Hepatocyte (in vitro differentiated cells): ENCODE results near the gene KRT35. TPM values are rescaled to one million over a fixed set of nuclear protein-coding genes. Genes with fewer than 3 reads are reported as not detected.

Experiments used
- DNase-seq: peaks from one replicate; pipeline ENCODE4 v3.0.0-alpha.2; 2016; ENCODE audit warnings: low spot score
- H2AFZ ChIP-seq: fragments of 200-600 bp; sonication (generic); 2 replicates; pipeline ENCODE4 v1.6.0; 2016; ENCODE audit warnings: antibody characterized with exemption, mild to moderate bottlenecking
- H3K27ac ChIP-seq: fragments of 200-600 bp; sonication (generic); 2 replicates; pipeline ENCODE4 v1.5.1; 2016; ENCODE audit warnings: mild to moderate bottlenecking
- H3K27me3 ChIP-seq: fragments of 200-600 bp; sonication (generic); 2 replicates; pipeline ENCODE4 v1.6.1; 2016
- H3K36me3 ChIP-seq: fragments of 200-600 bp; sonication (generic); replicated peaks from 2 replicates; pipeline ENCODE4 v1.5.1; 2016; ENCODE audit warnings: low read depth; ENCODE audit not compliant: insufficient read depth
- H3K4me1 ChIP-seq: fragments of 200-600 bp; sonication (generic); 2 replicates; pipeline ENCODE4 v1.5.1; 2016; ENCODE audit warnings: mild to moderate bottlenecking, moderate library complexity; ENCODE audit not compliant: insufficient read depth
- H3K4me2 ChIP-seq: fragments of 200-600 bp; sonication (generic); 2 replicates; pipeline ENCODE4 v1.6.0; 2016
- H3K4me3 ChIP-seq: fragments of 200-600 bp; sonication (generic); 2 replicates; pipeline ENCODE4 v1.5.1; 2016; ENCODE audit warnings: mild to moderate bottlenecking
- H3K79me2 ChIP-seq: fragments of 200-600 bp; sonication (generic); 2 replicates; pipeline ENCODE4 v1.6.0; 2017; ENCODE audit warnings: mild to moderate bottlenecking
- H3K9me2 ChIP-seq: fragments of 200-600 bp; sonication (generic); replicated peaks from 2 replicates; pipeline ENCODE4 v1.6.0; 2017; ENCODE audit warnings: mild to moderate bottlenecking; ENCODE audit not compliant: insufficient read depth
- H3K9me3 ChIP-seq: fragments of 200-600 bp; sonication (generic); 2 replicates; pipeline ENCODE4 v1.5.1; 2016; ENCODE audit warnings: low read depth, mild to moderate bottlenecking
- H4K20me1 ChIP-seq: fragments of 200-600 bp; sonication (generic); 2 replicates; pipeline ENCODE4 v1.6.0; 2016; ENCODE audit warnings: mild to moderate bottlenecking; ENCODE audit not compliant: insufficient read depth, poor library complexity, severe bottlenecking
- CTCF ChIP-seq: fragments of 200-600 bp; sonication (generic); IDR thresholded peaks from 2 replicates; pipeline ENCODE4 v1.5.1; 2016; ENCODE audit warnings: antibody characterized with exemption, mild to moderate bottlenecking; ENCODE audit not compliant: poor library complexity
- EZH2 ChIP-seq: fragments of 200-600 bp; sonication (generic); IDR thresholded peaks from 2 replicates; pipeline ENCODE4 v1.6.1; 2016; ENCODE audit warnings: antibody characterized with exemption, mild to moderate bottlenecking, borderline replicate concordance
- EZH2phosphoT487 ChIP-seq: fragments of 200-600 bp; sonication (generic); IDR thresholded peaks from one replicate; pipeline ENCODE4 v1.6.1; 2018; ENCODE audit warnings: antibody characterized with exemption, mild to moderate bottlenecking, low read depth, moderate library complexity; ENCODE audit not compliant: unreplicated experiment, severe bottlenecking
- WGBS: methylation state at CpG from one replicate; pipeline ENCODE4 v1.1.6; 2016; ENCODE audit warnings: low lambda C conversion rate; ENCODE audit errors: missing lambda C conversion rate; 5-methylcytosine and 5-hydroxymethylcytosine counted together
- polyA plus RNA-seq: library from polyadenylated mRNA; unstranded; fragments of >200 nt; fragmentation: Nextera tagmentation; extraction: Ambion mirVana; gene quantifications from 2 replicates; pipeline ENCODE4 v1.2.1, GENCODE V29; 2016
- total RNA-seq: library from RNA; depleted of rRNA; stranded (reverse); fragments of >200 nt; gene quantifications from 2 replicates; pipeline ENCODE4 v1.2.3, GENCODE V29; 2014

Gene KRT35
- total and polyA plus RNA-seq, 2 experiments from 2014 or later, result not detected

- H2AFZ ChIP-seq, result no peak overlapping the region
- no peak overlapping the region for H3K4me2 ChIP-seq
- H4K20me1 ChIP-seq, result no peaks in the 10 kb centered on the region
- TF ChIP-seq CTCF (no peak), EZH2 (no peak), EZH2phosphoT487 (no peak)
- H3K9me2 ChIP-seq, result no peaks in the 10 kb centered on the region
- no peaks in the 10 kb centered on the region for H3K9me3 ChIP-seq
- H3K79me2 ChIP-seq, result no peaks in the 10 kb centered on the region
- 69% methylated on average over 3 of the region's 3 CpGs for WGBS
- H3K36me3 ChIP-seq, result no peaks in the 10 kb centered on the region
- peaks cover 37% of the 10 kb centered on the region for H3K4me1 ChIP-seq
- no peaks in the 10 kb centered on the region for H3K27me3 ChIP-seq
- no peak overlapping the region for H3K27ac ChIP-seq
- no peak for DNase-seq
- H3K4me3 ChIP-seq, result no peak overlapping the region
Measured at GRCh38 chr17:41518031-41518430, 37.1 kb upstream of the KRT35 start.

GRCh38 chr17:41516830-41517283 lies 35.9 kb upstream of the KRT35 start:
- H2AFZ ChIP-seq, result no peak overlapping the region
- H3K9me2 ChIP-seq, result no peaks in the 10 kb centered on the region
- H3K27me3 ChIP-seq, result no peaks in the 10 kb centered on the region
- H3K4me1 ChIP-seq, result peaks cover 26% of the 10 kb centered on the region
- H3K4me3 ChIP-seq, result no peak overlapping the region
- no peak overlapping the region for H3K4me2 ChIP-seq
- DNase-seq, result no peak
- no peak for TF ChIP-seq EZH2
- no peak for TF ChIP-seq EZH2phosphoT487
- no peak for TF ChIP-seq CTCF
- no peaks in the 10 kb centered on the region for H3K36me3 ChIP-seq
- H4K20me1 ChIP-seq, result no peaks in the 10 kb centered on the region
- H3K27ac ChIP-seq, result no peak overlapping the region
- H3K9me3 ChIP-seq, result no peaks in the 10 kb centered on the region
- no peaks in the 10 kb centered on the region for H3K79me2 ChIP-seq
- 96% methylated on average over 14 of the region's 14 CpGs for WGBS

- Histone ChIP-seq H3K4me1 (peaks cover 26% of the 10 kb centered on the region), H2AFZ (no peak overlapping the region), H3K36me3 (no peaks in the 10 kb centered on the region), H3K4me2 (no peak overlapping the region), H3K79me2 (no peaks in the 10 kb centered on the region), H3K4me3 (no peak overlapping the region), H3K9me2 (no peaks in the 10 kb centered on the region), H3K9me3 (no peaks in the 10 kb centered on the region), H3K27ac (no peak overlapping the region), H3K27me3 (no peaks in the 10 kb centered on the region), H4K20me1 (no peaks in the 10 kb centered on the region)
- WGBS, result 94% methylated on average over 14 of the region's 14 CpGs
- TF ChIP-seq EZH2 (no peak), CTCF (no peak), EZH2phosphoT487 (no peak)
- no peak for DNase-seq
Measured at GRCh38 chr17:41516147-41516829, 35.3 kb upstream of the KRT35 start.

GRCh38 chr17:41513168-41513547 lies 32.2 kb upstream of the KRT35 start:
- H3K9me2 ChIP-seq, result no peaks in the 10 kb centered on the region
- no peak for DNase-seq

More at GRCh38 chr17:41513168-41513547, 32.2 kb upstream of the KRT35 start:
- Histone ChIP-seq H3K4me2 (no peak overlapping the region), H3K27me3 (no peaks in the 10 kb centered on the region), H3K36me3 (no peaks in the 10 kb centered on the region), H2AFZ (no peak overlapping the region), H4K20me1 (no peaks in the 10 kb centered on the region), H3K9me3 (no peaks in the 10 kb centered on the region), H3K79me2 (no peaks in the 10 kb centered on the region), H3K27ac (no peak overlapping the region), H3K4me3 (no peak overlapping the region), H3K4me1 (peaks cover 14% of the 10 kb centered on the region)
- TF ChIP-seq CTCF (no peak), EZH2phosphoT487 (no peak), EZH2 (no peak)
- 88% methylated on average over 5 of the region's 5 CpGs for WGBS
